Liver (tissue), 3 donors: ENCODE measurements around the gene TCAIM.

Experiments
- ATF3 ChIP-seq: IDR thresholded peaks from 2 replicates; pipeline ENCODE4 v1.6.1; 2016; ENCODE audit warnings: antibody characterized with exemption
- CTCF ChIP-seq: fragments of 150-350 bp; IDR thresholded peaks from 2 replicates; pipeline ENCODE4 v1.5.1; 2017; ENCODE audit warnings: improper control_type of control experiment, low read depth, low read length; ENCODE audit not compliant: missing input control
- GABPA ChIP-seq, 2 donors: IDR thresholded peaks in 1 of 2; conservative IDR thresholded peaks in 1 of 2; 2 replicates each; pipeline ENCODE4 v1.6.1; 2016; ENCODE audit warnings: antibody characterized with exemption in 2 of 2, mild to moderate bottlenecking in 1 of 2, moderate library complexity in 1 of 2
- HNF4G ChIP-seq: IDR thresholded peaks from 2 replicates; pipeline ENCODE4 v1.6.1; 2016; ENCODE audit warnings: antibody characterized with exemption
- JUND ChIP-seq, 2 donors: IDR thresholded peaks; 2 replicates each; pipeline ENCODE4 v1.6.1; 2016; ENCODE audit warnings: antibody characterized with exemption in 2 of 2
- MAX ChIP-seq: IDR thresholded peaks from 2 replicates; pipeline ENCODE4 v1.6.1; 2016; ENCODE audit warnings: antibody characterized with exemption
- NR2F2 ChIP-seq: IDR thresholded peaks from 2 replicates; pipeline ENCODE4 v1.6.1; 2016; ENCODE audit warnings: antibody characterized with exemption
- RAD21 ChIP-seq, 2 donors: IDR thresholded peaks; 2 replicates each; pipeline ENCODE4 v1.6.1; 2016; ENCODE audit warnings: antibody characterized with exemption in 2 of 2, mild to moderate bottlenecking in 2 of 2
- REST ChIP-seq: IDR thresholded peaks from 2 replicates; pipeline ENCODE4 v1.6.1; 2016; ENCODE audit warnings: antibody characterized with exemption, mild to moderate bottlenecking
- SP1 ChIP-seq: IDR thresholded peaks from 2 replicates; pipeline ENCODE4 v1.6.1; 2018; ENCODE audit warnings: antibody characterized with exemption, mild to moderate bottlenecking
- TAF1 ChIP-seq: conservative IDR thresholded peaks from 2 replicates; pipeline ENCODE4 v1.6.1; 2016; ENCODE audit warnings: antibody characterized with exemption, mild to moderate bottlenecking
- YY1 ChIP-seq: IDR thresholded peaks from 2 replicates; pipeline ENCODE4 v1.6.1; 2016; ENCODE audit warnings: antibody characterized with exemption, mild to moderate bottlenecking
- donor health status: healthy.
- donor health status: healthy.

GRCh38 chr3:44292947-44293346 is 45.6 kb upstream of the TCAIM start:
- TF ChIP-seq RAD21 (IDR thresholded peaks at IDR 0.05), result no peak
- TF ChIP-seq CTCF, result no peak
- TF ChIP-seq ATF3, result no peak
- TF ChIP-seq TAF1, result no peak
- no peak for TF ChIP-seq SP1
- TF ChIP-seq REST, result no peak
- no peak for TF ChIP-seq JUND (IDR thresholded peaks at IDR 0.05)
- no peak for TF ChIP-seq GABPA (IDR thresholded peaks at IDR 0.05 in 1 of 2, conservative IDR thresholded peaks at IDR 0.05 in 1 of 2)
- TF ChIP-seq NR2F2, result no peak
- TF ChIP-seq YY1, result no peak
- no peak for TF ChIP-seq MAX
- no peak for TF ChIP-seq HNF4G
